SKM-1 treated with dmso at 0.1 percent for 144 hours (cell line): ENCODE measurements around the gene SIN3A.
A peak's percentile ranks its signal among the peaks of the same experiment; 100 is the strongest.
"Not testable (repeated sequence)": the region's sequence is repeated elsewhere in the genome, so short reads cannot be mapped to it uniquely, and the experiment has no call there.

Experiments
- DNase-seq: peaks from one replicate; lab custom pipeline; 2025; ENCODE audit not compliant: unreplicated experiment; lab: John Stamatoyannopoulos, UW

The SIN3A gene

DNA sequence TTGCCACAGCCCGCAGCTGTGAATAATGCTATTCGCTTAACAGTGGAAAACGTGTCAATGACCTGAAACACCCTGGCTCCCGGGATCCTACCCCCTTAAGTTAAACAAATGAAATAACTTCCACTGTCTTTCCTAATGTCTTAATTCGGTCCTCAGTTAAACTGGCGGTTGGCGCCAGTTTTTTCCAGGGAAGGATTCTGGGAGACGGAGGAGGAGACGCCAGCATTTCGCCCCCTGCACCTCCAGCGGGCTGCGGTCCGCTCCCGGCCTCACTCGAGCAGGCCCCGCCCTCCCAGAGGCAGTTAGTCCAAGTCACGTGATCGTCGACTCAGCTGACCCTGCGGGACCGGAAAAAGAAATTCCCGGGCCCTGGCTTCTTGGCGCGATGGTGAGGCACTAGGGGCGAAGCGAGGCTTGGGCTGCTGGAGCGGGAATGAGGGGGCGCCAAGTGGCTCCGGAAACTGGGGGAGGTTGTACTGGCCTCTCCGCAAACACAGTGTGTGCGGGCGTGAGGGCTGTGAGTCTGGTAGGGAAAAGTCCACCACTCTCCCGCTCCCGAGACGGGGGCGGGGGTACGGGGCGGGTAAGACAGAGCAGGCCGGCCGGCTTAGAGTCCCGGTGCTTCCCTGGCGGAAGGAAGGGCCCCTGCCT, 115.7 kb downstream of the SIN3A start, which contains the start of gene COMMD4:
Gene COMMD4, plus strand, starts transcription at position 359 of the 651 bp plus-strand sequence. Its CDS starts 27 bp downstream, at position 386.
- peak; percentile 78 for DNase-seq

DNA sequence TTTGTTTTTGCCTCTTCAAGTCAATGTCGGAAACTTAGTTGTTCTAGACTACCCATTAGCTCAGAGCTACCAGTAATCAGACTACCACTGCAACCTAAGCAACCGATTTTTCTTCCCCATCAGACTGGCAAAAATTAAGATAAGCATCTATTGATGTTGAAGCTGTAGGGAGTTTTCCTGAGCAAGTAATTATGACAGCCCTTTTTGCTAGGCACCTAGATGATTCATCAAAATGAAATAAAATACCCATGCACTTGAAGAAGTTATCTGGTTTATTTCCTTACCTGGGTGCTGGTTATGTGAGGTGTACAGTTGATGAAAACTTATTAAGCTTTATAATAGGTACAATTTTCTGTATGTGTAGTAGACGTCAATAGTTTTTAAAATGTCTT, 116.2 kb downstream of the SIN3A start:
- DNase-seq = no peak

DNA sequence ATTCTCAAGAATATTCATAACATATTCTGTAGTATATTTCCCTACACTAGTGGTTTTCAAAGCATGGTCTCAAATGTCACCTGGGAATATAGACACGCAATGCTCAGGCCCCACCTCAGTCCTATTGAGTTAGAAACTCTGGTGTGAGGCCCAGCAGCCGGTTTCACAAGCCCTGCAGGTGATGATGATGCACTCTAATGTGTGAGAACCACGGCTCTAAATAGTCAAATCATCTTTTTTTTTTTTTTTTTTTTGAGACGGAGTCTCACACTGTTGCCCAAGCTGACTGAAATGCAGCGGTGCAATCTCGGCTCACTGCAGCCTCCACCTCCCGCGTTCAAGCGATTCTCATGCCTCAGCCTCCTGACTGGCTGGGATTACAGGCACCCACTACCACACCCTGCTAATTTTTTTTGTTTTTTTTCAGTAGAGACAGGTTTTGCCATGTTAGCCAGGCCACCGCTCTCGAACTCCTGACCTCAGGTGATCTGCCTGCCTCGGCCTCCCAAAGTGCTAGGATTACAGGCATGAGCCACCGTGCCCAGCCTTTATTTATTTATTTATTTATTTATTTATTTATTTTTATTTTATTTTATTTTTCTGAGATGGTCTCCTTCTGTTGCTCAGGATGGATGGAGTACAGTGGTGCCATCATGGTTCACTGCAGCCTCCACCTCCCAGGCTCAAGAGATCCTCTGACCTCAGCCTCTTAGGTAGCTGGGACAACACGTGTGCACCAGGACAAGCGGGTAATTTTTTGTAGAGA, 117.7 kb downstream of the SIN3A start:
- not testable (repeated sequence) for DNase-seq

DNA sequence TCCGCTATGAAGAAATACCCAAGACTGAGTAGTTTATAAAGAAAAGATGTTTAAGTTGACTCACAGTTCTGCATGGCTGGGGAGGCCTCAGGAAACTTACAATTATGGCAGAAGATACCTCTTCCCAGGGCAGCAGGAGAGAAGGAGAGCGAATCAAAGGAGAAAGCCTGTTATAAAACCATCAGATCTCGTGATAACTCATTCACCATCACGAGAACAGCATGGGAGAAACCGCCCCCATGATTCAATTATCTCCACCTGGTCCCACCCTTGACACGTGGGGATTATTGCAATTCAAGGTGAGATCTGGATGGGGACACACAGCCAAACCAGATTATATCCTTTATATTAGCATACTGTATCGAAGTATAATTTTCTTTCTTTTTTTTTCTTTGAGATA, 119.4 kb downstream of the SIN3A start:
- not testable (repeated sequence) for DNase-seq

DNA sequence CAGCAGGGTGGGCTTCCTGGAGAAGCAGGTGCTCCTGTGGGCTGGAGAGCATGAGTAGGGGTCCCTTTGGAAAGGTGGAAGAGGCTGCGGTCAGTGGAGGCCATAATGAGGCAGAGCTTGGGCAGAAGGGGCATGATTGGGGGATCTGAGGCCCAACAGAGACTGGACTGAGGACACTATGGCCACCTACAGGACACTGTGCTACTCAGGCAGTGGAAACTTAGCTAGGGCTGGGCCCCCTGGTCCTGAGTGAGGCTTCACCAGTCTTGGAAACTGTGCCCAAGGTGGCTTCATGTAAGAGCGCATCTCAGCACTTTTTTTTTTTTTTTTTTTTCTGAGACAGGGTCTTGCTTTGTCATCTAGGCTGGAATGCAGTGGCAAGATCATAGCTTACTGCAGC, 121.9 kb downstream of the SIN3A start:
- no peak for DNase-seq

DNA sequence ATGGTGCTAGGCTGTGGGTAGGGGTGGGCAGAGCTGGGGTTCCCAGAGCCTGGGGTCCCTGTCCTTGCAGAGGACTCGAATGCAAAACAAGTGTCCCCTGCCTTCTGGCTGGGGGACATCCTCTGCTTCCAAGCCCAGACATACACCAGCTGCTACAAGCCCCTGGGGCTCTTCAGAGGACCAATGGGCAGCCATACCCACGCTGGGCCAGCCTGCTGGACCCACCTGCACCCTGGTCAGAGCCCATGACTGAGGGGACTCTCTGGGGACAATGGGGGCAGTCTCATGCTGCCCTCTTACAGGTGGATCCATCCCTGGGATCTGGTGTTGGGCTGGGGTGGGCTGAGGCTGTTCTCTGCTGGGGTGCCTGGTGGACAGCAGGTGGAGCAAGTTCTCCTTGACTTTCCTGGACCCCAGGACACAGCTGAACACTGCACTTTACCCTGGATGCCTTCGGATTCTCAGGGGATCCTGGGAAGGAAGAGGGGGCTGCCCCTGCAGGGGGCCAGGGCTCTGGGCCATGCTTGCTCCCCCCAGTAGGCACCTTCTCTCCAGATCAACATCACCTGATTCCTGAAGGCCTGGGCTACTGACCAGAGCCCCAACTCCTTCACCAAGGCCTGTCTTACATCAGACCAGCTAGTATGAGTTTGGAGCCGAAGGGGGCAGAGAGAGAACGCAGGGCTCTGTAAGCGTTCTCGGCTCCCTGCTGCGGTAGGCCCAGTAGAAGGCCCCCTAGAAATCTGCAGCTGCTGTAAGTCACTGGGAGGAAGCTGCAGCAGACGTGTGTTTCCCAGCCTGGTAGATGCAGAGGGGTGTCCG, 122.8 kb downstream of the SIN3A start:
- DNase-seq = no peak

DNA sequence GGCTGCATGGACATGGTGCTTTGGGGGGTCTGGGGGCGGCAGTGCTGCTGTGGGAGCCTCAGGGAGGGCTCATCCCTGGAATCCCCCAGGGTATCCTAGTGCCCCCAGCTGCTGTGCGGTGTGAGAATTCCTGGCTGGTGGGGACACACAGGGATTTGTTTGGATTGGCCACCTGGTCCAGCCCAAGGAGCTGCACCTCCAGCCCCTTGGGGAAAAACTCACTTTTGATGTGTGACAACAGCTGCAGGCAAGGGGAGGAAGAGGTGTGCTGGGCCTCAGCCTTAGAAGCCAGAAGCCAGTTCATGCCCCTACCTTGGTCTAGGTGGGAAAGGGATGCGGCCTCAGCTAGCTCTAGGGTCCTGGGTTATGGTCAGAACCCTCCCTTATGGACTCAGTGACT, 124.0 kb downstream of the SIN3A start:
- no peak for DNase-seq

DNA sequence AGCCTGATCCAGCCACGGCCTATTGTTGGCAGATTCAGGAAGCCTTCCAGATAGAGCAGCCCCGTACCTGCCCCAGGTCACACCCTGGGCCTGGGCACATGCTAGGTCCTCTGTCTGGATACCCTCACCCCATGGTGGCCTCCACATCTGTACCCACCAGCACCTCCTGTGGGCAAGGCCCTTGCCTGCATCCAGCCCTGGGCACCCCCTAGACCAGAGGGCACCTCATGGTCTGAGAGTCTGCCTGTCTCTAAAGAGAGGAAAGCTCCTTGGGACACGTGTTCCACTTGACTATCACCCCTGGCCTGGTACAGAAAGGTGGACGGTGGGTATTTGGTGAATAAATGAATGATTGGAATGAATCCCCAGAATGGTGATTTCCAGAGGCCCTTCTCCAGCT, 124.5 kb downstream of the SIN3A start:
- no peak for DNase-seq

DNA sequence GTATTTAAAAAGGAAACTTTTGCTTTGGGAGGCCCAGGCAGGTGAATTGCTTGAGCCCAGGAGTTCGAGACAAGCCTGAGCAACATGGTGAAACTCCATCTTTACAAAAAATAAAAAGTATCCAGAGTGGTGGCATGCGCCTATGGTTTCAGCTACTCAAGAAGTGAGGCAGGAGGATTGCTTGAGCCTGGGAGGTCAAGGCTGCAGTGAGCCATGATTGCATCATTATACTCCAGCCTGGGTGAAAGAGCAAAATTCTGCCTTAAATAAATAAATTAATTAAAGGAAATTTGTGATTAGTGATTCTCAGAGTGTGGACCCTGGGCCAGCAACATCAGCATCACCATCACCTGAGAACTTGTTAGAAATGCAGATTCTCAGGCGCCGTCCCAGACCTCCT, 125.6 kb downstream of the SIN3A start:
- no peak for DNase-seq

DNA sequence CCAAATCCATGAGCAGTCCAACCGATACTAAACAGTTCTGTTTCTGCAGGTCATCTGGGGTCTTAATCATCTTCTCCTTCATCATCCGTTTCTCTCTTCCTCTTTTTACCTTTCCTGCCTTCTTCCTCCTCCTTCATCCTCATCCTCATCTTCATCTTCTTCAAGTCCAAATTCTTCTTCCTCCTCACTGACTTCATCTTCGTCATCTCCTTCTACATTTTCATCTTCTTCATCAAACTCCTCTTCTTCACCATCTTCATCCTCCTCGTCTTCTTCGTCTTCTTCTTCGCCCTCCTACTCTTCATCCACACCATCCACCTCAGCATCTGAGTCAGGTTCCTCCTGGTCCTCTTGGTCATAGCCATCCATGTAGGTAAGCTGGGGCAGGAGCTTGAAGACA, 129.8 kb downstream of the SIN3A start:
- DNase-seq = no peak
